SK-N-SH (cell line): ENCODE data around the gene TMEM205. TPM values are rescaled to one million over a fixed set of nuclear protein-coding genes. Genes with fewer than 3 reads are reported as not detected.

ENCODE experiments used
- CTCF ChIA-PET: fragments of 300-600, 350-600 bp; formaldehyde crosslinking; extraction: SDS; loops from one replicate; lab custom pipeline; 2021; lab: Yijun Ruan, JAX
- POLR2A ChIA-PET: fragments of 350-600 bp; sonication (Branson Sonifier 250); formaldehyde crosslinking; extraction: SDS; loops from one replicate; lab custom pipeline; 2020; ENCODE audit warnings: antibody characterized with exemption, inconsistent platforms; lab: Yijun Ruan, JAX
- DNase-seq: peaks from one replicate; pipeline ENCODE4 v3.0.0; 2012
- H2AFZ ChIP-seq: fragments of 200-600 bp; sonication (generic); 2 replicates; pipeline ENCODE4 v1.8.1; 2016; ENCODE audit warnings: antibody characterized with exemption, mild to moderate bottlenecking, low read depth
- H3F3A ChIP-seq: fragments of 200-600 bp; sonication (generic); replicated peaks from 2 replicates; pipeline ENCODE3; 2016; ENCODE audit warnings: antibody characterized with exemption, mild to moderate bottlenecking; ENCODE audit not compliant: insufficient read depth
- H3K27ac ChIP-seq, 2 experiments: fragments of 200-500 bp in 1 of 2; fragments of 200-600 bp in 1 of 2; sonication (Bioruptor generic) in 1 of 2; sonication (generic), shearing (Covaris generic) in 1 of 2; 2 replicates each; pipeline versions ENCODE4 v1.5.1 to v1.6.1; 2014 to 2016; ENCODE audit warnings: low read depth in 2 of 2, inconsistent platforms in 1 of 2, low read length in 1 of 2, mild to moderate bottlenecking in 1 of 2, mixed read lengths in 1 of 2
- H3K27me3 ChIP-seq: fragments of 200-600 bp; sonication (generic), shearing (Covaris generic); 2 replicates; pipeline ENCODE4 v1.6.1; 2016; ENCODE audit warnings: mixed run types; ENCODE audit not compliant: insufficient read depth
- H3K36me3 ChIP-seq, 2 experiments: fragments of 200-500 bp in 1 of 2; fragments of 200-600 bp in 1 of 2; sonication (Bioruptor generic) in 1 of 2; sonication (generic) in 1 of 2; replicated peaks in 1 of 2; 2 replicates each; pipeline versions ENCODE3 to v1.5.1; 2014 to 2016; ENCODE audit warnings: low read length in 1 of 2, mild to moderate bottlenecking in 1 of 2; ENCODE audit not compliant: insufficient read depth in 2 of 2, control insufficient read depth in 1 of 2
- H3K4me1 ChIP-seq, 2 experiments: fragments of 200-500 bp in 1 of 2; fragments of 200-600 bp in 1 of 2; sonication (Bioruptor generic) in 1 of 2; sonication (generic), shearing (Covaris generic) in 1 of 2; 2 replicates each; pipeline versions ENCODE4 v1.5.1 to v1.6.1; 2014 to 2016; ENCODE audit warnings: low read depth in 1 of 2, low read length in 1 of 2, mixed run types in 1 of 2; ENCODE audit not compliant: insufficient read depth in 2 of 2, control insufficient read depth in 1 of 2
- H3K4me2 ChIP-seq: fragments of 200-600 bp; sonication (generic), shearing (Covaris generic); 2 replicates; pipeline ENCODE4 v1.6.1; 2017; ENCODE audit warnings: mixed run types
- H3K4me3 ChIP-seq, 2 experiments: fragments of 200-500 bp in 1 of 2; fragments of 200-600 bp in 1 of 2; sonication (Bioruptor generic) in 1 of 2; sonication (generic), shearing (Covaris generic) in 1 of 2; 2 replicates each; pipeline versions ENCODE4 v1.5.1 to v1.8.1; 2014 to 2016; ENCODE audit warnings: low read depth in 2 of 2, inconsistent platforms in 1 of 2, low read length in 1 of 2, mild to moderate bottlenecking in 1 of 2, mixed read lengths in 1 of 2, moderate library complexity in 1 of 2
- H3K79me2 ChIP-seq: fragments of 200-600 bp; sonication (generic); 2 replicates; pipeline ENCODE4 v1.8.1; 2017; ENCODE audit warnings: mild to moderate bottlenecking; ENCODE audit not compliant: insufficient read depth
- H3K9ac ChIP-seq: fragments of 200-600 bp; sonication (generic); 2 replicates; pipeline ENCODE4 v1.6.1; 2017; ENCODE audit warnings: mixed run types
- H3K9me2 ChIP-seq: fragments of 200-600 bp; sonication (generic); 2 replicates; pipeline ENCODE4 v1.6.1; 2017; ENCODE audit warnings: mixed run types
- H3K9me3 ChIP-seq: fragments of 200-600 bp; sonication (generic); 2 replicates; pipeline ENCODE4 v1.6.1; 2017; ENCODE audit warnings: mixed run types, mild to moderate bottlenecking, moderate library complexity
- H4K20me1 ChIP-seq: fragments of 200-600 bp; sonication (generic); 2 replicates; pipeline ENCODE4 v1.6.1; 2017; ENCODE audit warnings: mild to moderate bottlenecking, mixed run types; ENCODE audit not compliant: insufficient read depth
- CHD2 ChIP-seq: fragments of 150-350 bp; IDR thresholded peaks from 2 replicates; pipeline ENCODE4 v1.6.1; 2018; ENCODE audit warnings: low read length; ENCODE audit not compliant: partially characterized antibody
- ELF1 ChIP-seq: IDR thresholded peaks from 2 replicates; pipeline ENCODE4 v1.4.0; 2012
- EP300 ChIP-seq, 2 experiments: IDR thresholded peaks; 2 replicates each; pipeline versions ENCODE4 v1.4.0 to v1.6.1; 2012; ENCODE audit warnings: borderline replicate concordance in 1 of 2, low read depth in 1 of 2, low read length in 1 of 2
- GABPA ChIP-seq: IDR thresholded peaks from 2 replicates; pipeline ENCODE4 v1.4.0; 2012; ENCODE audit warnings: low read depth, mild to moderate bottlenecking
- GATA2 ChIP-seq: sonication (generic); formaldehyde crosslinking; IDR thresholded peaks from 2 replicates; pipeline ENCODE4 v1.5.0; 2020; ENCODE audit warnings: mild to moderate bottlenecking, missing genetic modification reagents
- NFIC ChIP-seq: IDR thresholded peaks from 2 replicates; pipeline ENCODE4 v1.4.0; 2012; ENCODE audit warnings: borderline replicate concordance
- NRF1 ChIP-seq: IDR thresholded peaks from 2 replicates; pipeline ENCODE4 v1.6.1; 2012; ENCODE audit warnings: low read depth, mild to moderate bottlenecking, low read length
- POLR2AphosphoS5 ChIP-seq: IDR thresholded peaks from 2 replicates; pipeline ENCODE4 v1.6.1; 2012; ENCODE audit warnings: low read depth, low read length
- REST ChIP-seq: IDR thresholded peaks from 2 replicates; pipeline ENCODE4 v1.6.1; 2012; ENCODE audit warnings: mild to moderate bottlenecking, low read depth, low read length, moderate library complexity
- RFX5 ChIP-seq: IDR thresholded peaks from 2 replicates; pipeline ENCODE4 v1.6.1; 2012; ENCODE audit warnings: mild to moderate bottlenecking, improper control_type of control experiment, low read length
- WGBS: methylation state at CpG from one replicate; pipeline ENCODE4 v1.1.6; 2017; ENCODE audit warnings: low lambda C conversion rate; 5-methylcytosine and 5-hydroxymethylcytosine counted together
- polyA plus RNA-seq, 3 experiments: library from polyadenylated mRNA; depleted of rRNA; stranded (reverse); fragments of >200 nt; gene quantifications; 2 replicates each; pipeline ENCODE4 v1.2.3, GENCODE V29; 2012
- TF ChIP-seq, protein P1 (sequence below): IDR thresholded peaks from 2 replicates; pipeline ENCODE4 v1.4.0; 2012; ENCODE audit warnings: low read depth, borderline replicate concordance
- TF ChIP-seq, protein P2 (sequence below): fragments of 150-350 bp; IDR thresholded peaks from 2 replicates; pipeline ENCODE4 v1.6.1; 2017; ENCODE audit warnings: antibody characterized with exemption, low read length, low read depth, borderline replicate concordance

TMEM205 gene
- polyA plus RNA-seq, 1 of the 3 experiments (the other 2 are of a cell fraction) = 219 TPM

GRCh38 chr19:11361037-11361770, 15.1 kb upstream of the TMEM205 start:
- WGBS = 93% methylated on average over 42 of the region's 43 CpGs
- DNase-seq = peak; percentile 74
- Histone ChIP-seq H3K9me2 (no peaks in the 10 kb centered on the region), H3K36me3 (peaks cover 0 to 12% of the 10 kb centered on the region in 2 experiments), H3K9ac (no peak overlapping the region), H3K4me2 (no peak overlapping the region), H3K27me3 (no peaks in the 10 kb centered on the region), H3K27ac (no peak overlapping the region), H3F3A (no peaks in the 10 kb centered on the region), H3K4me1 (peaks cover 0 to 8% of the 10 kb centered on the region in 2 experiments; a peak in 1 of 4 replicates)
- CTCF ChIA-PET = interaction anchor here (0.7 to 1.4 kb wide), 5 partner anchors 10 to 67 kb away, joined by 3 to 5 read pairs (median 3); partner anchors contain the start of gene SWSAP1
- peak; percentile 50; the same call in 1 of the 2 replicates for TF ChIP-seq REST
- TF ChIP-seq, protein P1, sequence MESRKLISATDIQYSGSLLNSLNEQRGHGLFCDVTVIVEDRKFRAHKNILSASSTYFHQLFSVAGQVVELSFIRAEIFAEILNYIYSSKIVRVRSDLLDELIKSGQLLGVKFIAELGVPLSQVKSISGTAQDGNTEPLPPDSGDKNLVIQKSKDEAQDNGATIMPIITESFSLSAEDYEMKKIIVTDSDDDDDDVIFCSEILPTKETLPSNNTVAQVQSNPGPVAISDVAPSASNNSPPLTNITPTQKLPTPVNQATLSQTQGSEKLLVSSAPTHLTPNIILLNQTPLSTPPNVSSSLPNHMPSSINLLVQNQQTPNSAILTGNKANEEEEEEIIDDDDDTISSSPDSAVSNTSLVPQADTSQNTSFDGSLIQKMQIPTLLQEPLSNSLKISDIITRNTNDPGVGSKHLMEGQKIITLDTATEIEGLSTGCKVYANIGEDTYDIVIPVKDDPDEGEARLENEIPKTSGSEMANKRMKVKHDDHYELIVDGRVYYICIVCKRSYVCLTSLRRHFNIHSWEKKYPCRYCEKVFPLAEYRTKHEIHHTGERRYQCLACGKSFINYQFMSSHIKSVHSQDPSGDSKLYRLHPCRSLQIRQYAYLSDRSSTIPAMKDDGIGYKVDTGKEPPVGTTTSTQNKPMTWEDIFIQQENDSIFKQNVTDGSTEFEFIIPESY = no peak
- TF ChIP-seq, all 33 proteins: peak for 1
- Histone ChIP-seq H3K79me2 (no peaks in the 10 kb centered on the region), H4K20me1 (no peaks in the 10 kb centered on the region), H3K4me3 (no peak overlapping the region), H3K9me3 (no peaks in the 10 kb centered on the region), H2AFZ (no peak overlapping the region)
- POLR2A ChIA-PET = no interaction called here

DNA sequence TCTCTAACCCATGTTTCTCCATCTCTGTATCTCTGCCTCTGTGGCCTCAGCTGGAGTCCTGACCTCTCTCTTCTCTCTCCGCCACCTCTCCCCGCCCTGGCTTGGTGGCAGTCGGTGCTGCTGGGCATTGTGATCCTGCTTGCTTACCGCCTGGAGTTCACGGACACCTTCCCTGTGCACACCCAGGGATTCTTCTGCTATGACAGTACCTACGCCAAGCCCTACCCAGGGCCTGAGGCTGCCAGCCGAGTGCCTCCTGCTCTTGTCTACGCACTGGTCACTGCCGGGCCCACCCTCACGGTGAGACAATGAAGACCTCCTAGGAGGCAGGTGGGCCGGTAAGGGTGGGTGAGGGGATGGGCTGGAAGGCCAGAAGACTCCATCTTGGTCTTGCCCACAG, 13.4 kb upstream of the TMEM205 start:
- H3K27ac ChIP-seq = no peak overlapping the region
- no peak for DNase-seq
- H3K9me2 ChIP-seq = no peaks in the 10 kb centered on the region
- H3F3A ChIP-seq = no peaks in the 10 kb centered on the region
- H3K9ac ChIP-seq = no peak overlapping the region
- H3K4me3 ChIP-seq = no peak overlapping the region
- peaks cover 5% of the 10 kb centered on the region for H3K79me2 ChIP-seq
- ChIA-PET CTCF (interaction anchor here (1.7 kb wide), 1 partner anchor 22 kb away, joined by 5 read pairs; no protein-coding TSS in a partner anchor), POLR2A (no interaction called here)
- WGBS = 92% methylated on average over 8 of the region's 11 CpGs
- no peak overlapping the region for H2AFZ ChIP-seq
- no peaks in the 10 kb centered on the region for H3K27me3 ChIP-seq
- H4K20me1 ChIP-seq = no peaks in the 10 kb centered on the region
- no peak for TF ChIP-seq CHD2
- TF ChIP-seq POLR2AphosphoS5 = no peak
- no peak for TF ChIP-seq GABPA
- no peak for TF ChIP-seq NFIC
- TF ChIP-seq, protein P2, sequence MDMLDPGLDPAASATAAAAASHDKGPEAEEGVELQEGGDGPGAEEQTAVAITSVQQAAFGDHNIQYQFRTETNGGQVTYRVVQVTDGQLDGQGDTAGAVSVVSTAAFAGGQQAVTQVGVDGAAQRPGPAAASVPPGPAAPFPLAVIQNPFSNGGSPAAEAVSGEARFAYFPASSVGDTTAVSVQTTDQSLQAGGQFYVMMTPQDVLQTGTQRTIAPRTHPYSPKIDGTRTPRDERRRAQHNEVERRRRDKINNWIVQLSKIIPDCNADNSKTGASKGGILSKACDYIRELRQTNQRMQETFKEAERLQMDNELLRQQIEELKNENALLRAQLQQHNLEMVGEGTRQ = no peak
- no peak for TF ChIP-seq EP300 (IDR thresholded peaks at IDR 0.05; ENCODE audit: borderline replicate concordance in 1 of 2, low read depth in 1 of 2, low read length in 1 of 2)
- no peak for TF ChIP-seq ELF1
- TF ChIP-seq RFX5 = no peak
- no peak for TF ChIP-seq NRF1
- TF ChIP-seq GATA2 (CRISPR knock-in tag) = no peak
- H3K4me2 ChIP-seq = no peak overlapping the region
- peaks cover 0 to 18% of the 10 kb centered on the region in 2 experiments; a peak in 1 of 4 replicates for H3K4me1 ChIP-seq
- H3K9me3 ChIP-seq = no peaks in the 10 kb centered on the region
- H3K36me3 ChIP-seq = peaks cover 0 to 9% of the 10 kb centered on the region in 2 experiments
